GM23338 (cell line): ENCODE measurements around the gene NR4A2.

Source experiments
- CREB1 ChIP-seq: fragments of 250-450 bp; sonication (Bioruptor Pico); IDR thresholded peaks from 2 replicates; pipeline ENCODE4 v1.5.0; 2020; ENCODE audit warnings: low read depth, mild to moderate bottlenecking, moderate library complexity
- EZH2 ChIP-seq: fragments of 200-600 bp; sonication (generic); IDR thresholded peaks from one replicate; pipeline ENCODE4 v1.8.0; 2017; ENCODE audit warnings: antibody characterized with exemption, mild to moderate bottlenecking, low read depth; ENCODE audit not compliant: unreplicated experiment
- EZH2phosphoT487 ChIP-seq: fragments of 200-600 bp; sonication (generic); IDR thresholded peaks from one replicate; pipeline ENCODE4 v1.8.1; 2018; ENCODE audit warnings: antibody characterized with exemption; ENCODE audit not compliant: unreplicated experiment
- JUNB ChIP-seq: IDR thresholded peaks from one replicate; pipeline ENCODE4 v1.6.1; 2016; ENCODE audit warnings: antibody characterized with exemption; ENCODE audit not compliant: unreplicated experiment
- NANOG ChIP-seq: IDR thresholded peaks from 2 replicates; pipeline ENCODE4 v1.6.1; 2016; ENCODE audit warnings: antibody characterized with exemption, borderline replicate concordance
- POLR2AphosphoS5 ChIP-seq: IDR thresholded peaks from 2 replicates; pipeline ENCODE4 v1.6.1; 2016; ENCODE audit warnings: antibody characterized with exemption, low read depth
- STAT1 ChIP-seq: IDR thresholded peaks from one replicate; pipeline ENCODE4 v1.6.1; 2016; ENCODE audit warnings: antibody characterized with exemption; ENCODE audit not compliant: unreplicated experiment
- ZNF114 ChIP-seq: fragments of 250-450 bp; sonication (Bioruptor Pico); IDR thresholded peaks from 2 replicates; pipeline ENCODE4 v1.5.0; 2020; ENCODE audit warnings: mild to moderate bottlenecking, moderate library complexity
- ZNF331 ChIP-seq: fragments of 250-450 bp; sonication (Bioruptor Pico); IDR thresholded peaks from 2 replicates; pipeline ENCODE4 v1.5.0; 2020; ENCODE audit warnings: low read depth, mild to moderate bottlenecking, moderate library complexity
- TF ChIP-seq, protein P1 (sequence below), 2 experiments: fragments of 200-600 bp in 1 of 2; sonication (generic) in 1 of 2; conservative IDR thresholded peaks; 2 replicates each; pipeline versions ENCODE4 v1.5.1 to v1.6.1; 2016 to 2017; ENCODE audit warnings: antibody characterized with exemption in 2 of 2, low read depth in 2 of 2, mild to moderate bottlenecking in 2 of 2, moderate library complexity in 1 of 2
- TF ChIP-seq, protein P2 (sequence below): IDR thresholded peaks from one replicate; pipeline ENCODE4 v1.6.1; 2018; ENCODE audit warnings: antibody characterized with exemption; ENCODE audit not compliant: unreplicated experiment
- TF ChIP-seq, protein P3 (sequence below): IDR thresholded peaks from 2 replicates; pipeline ENCODE4 v1.6.1; 2016; ENCODE audit warnings: antibody characterized with exemption
- TF ChIP-seq, protein P4 (sequence below): fragments of 250-450 bp; sonication (Bioruptor Pico); IDR thresholded peaks from 2 replicates; pipeline ENCODE4 v1.5.0; 2020; ENCODE audit warnings: mild to moderate bottlenecking, moderate library complexity

DNA sequence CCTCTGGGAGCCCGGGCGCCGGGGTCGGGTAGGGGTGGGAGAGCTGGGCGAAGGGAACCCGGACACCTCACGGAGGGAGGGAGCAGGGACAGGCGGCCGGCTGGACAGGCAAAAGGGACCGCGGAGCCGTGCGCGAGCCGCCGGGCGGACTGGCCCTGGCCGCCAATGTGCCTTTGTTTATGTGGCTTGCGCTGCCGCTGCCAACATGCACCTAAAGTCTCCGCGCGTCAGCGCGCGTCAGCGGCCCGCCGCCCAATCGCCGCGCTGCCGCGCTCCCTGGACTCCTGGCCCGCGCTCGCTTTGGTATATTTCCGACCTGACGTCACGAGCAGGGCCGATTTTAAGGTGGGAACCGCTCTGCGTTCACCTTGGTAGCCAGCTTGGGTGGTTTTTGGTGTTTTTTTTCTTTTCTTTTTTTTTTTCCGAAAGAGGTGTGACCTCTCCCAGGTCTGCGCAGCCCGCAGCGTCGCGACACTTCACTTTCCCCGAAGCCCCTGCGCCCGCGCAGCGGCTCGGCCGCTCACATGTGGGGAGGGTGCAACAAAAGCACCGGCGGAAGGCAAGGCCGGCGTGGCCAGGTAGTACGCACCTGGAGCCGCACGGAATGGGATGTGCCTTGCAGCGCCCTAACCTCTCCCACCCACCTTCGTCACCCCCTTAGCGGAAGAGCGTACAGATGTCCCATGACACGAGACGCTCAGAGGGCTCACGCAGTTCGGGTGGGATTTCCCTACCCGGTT lies at the start of gene NR4A2:
- TF ChIP-seq, protein P1, sequence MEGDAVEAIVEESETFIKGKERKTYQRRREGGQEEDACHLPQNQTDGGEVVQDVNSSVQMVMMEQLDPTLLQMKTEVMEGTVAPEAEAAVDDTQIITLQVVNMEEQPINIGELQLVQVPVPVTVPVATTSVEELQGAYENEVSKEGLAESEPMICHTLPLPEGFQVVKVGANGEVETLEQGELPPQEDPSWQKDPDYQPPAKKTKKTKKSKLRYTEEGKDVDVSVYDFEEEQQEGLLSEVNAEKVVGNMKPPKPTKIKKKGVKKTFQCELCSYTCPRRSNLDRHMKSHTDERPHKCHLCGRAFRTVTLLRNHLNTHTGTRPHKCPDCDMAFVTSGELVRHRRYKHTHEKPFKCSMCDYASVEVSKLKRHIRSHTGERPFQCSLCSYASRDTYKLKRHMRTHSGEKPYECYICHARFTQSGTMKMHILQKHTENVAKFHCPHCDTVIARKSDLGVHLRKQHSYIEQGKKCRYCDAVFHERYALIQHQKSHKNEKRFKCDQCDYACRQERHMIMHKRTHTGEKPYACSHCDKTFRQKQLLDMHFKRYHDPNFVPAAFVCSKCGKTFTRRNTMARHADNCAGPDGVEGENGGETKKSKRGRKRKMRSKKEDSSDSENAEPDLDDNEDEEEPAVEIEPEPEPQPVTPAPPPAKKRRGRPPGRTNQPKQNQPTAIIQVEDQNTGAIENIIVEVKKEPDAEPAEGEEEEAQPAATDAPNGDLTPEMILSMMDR (conservative IDR thresholded peaks at IDR 0.05; ENCODE audit: low read depth in 2 of 2), result no peak
- TF ChIP-seq JUNB, result no peak
- no peak; the same call in 1 of the 2 replicates for TF ChIP-seq POLR2AphosphoS5
- TF ChIP-seq STAT1, result no peak
- TF ChIP-seq, protein P2, sequence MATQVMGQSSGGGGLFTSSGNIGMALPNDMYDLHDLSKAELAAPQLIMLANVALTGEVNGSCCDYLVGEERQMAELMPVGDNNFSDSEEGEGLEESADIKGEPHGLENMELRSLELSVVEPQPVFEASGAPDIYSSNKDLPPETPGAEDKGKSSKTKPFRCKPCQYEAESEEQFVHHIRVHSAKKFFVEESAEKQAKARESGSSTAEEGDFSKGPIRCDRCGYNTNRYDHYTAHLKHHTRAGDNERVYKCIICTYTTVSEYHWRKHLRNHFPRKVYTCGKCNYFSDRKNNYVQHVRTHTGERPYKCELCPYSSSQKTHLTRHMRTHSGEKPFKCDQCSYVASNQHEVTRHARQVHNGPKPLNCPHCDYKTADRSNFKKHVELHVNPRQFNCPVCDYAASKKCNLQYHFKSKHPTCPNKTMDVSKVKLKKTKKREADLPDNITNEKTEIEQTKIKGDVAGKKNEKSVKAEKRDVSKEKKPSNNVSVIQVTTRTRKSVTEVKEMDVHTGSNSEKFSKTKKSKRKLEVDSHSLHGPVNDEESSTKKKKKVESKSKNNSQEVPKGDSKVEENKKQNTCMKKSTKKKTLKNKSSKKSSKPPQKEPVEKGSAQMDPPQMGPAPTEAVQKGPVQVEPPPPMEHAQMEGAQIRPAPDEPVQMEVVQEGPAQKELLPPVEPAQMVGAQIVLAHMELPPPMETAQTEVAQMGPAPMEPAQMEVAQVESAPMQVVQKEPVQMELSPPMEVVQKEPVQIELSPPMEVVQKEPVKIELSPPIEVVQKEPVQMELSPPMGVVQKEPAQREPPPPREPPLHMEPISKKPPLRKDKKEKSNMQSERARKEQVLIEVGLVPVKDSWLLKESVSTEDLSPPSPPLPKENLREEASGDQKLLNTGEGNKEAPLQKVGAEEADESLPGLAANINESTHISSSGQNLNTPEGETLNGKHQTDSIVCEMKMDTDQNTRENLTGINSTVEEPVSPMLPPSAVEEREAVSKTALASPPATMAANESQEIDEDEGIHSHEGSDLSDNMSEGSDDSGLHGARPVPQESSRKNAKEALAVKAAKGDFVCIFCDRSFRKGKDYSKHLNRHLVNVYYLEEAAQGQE, result no peak
- peak; percentile 10 for TF ChIP-seq EZH2
- no peak for TF ChIP-seq EZH2phosphoT487
- TF ChIP-seq, protein P3, sequence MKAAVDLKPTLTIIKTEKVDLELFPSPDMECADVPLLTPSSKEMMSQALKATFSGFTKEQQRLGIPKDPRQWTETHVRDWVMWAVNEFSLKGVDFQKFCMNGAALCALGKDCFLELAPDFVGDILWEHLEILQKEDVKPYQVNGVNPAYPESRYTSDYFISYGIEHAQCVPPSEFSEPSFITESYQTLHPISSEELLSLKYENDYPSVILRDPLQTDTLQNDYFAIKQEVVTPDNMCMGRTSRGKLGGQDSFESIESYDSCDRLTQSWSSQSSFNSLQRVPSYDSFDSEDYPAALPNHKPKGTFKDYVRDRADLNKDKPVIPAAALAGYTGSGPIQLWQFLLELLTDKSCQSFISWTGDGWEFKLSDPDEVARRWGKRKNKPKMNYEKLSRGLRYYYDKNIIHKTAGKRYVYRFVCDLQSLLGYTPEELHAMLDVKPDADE, result no peak
- peak; percentile 94 for TF ChIP-seq CREB1 (CRISPR knock-in tag)
- TF ChIP-seq NANOG, result no peak
- TF ChIP-seq, protein P4, sequence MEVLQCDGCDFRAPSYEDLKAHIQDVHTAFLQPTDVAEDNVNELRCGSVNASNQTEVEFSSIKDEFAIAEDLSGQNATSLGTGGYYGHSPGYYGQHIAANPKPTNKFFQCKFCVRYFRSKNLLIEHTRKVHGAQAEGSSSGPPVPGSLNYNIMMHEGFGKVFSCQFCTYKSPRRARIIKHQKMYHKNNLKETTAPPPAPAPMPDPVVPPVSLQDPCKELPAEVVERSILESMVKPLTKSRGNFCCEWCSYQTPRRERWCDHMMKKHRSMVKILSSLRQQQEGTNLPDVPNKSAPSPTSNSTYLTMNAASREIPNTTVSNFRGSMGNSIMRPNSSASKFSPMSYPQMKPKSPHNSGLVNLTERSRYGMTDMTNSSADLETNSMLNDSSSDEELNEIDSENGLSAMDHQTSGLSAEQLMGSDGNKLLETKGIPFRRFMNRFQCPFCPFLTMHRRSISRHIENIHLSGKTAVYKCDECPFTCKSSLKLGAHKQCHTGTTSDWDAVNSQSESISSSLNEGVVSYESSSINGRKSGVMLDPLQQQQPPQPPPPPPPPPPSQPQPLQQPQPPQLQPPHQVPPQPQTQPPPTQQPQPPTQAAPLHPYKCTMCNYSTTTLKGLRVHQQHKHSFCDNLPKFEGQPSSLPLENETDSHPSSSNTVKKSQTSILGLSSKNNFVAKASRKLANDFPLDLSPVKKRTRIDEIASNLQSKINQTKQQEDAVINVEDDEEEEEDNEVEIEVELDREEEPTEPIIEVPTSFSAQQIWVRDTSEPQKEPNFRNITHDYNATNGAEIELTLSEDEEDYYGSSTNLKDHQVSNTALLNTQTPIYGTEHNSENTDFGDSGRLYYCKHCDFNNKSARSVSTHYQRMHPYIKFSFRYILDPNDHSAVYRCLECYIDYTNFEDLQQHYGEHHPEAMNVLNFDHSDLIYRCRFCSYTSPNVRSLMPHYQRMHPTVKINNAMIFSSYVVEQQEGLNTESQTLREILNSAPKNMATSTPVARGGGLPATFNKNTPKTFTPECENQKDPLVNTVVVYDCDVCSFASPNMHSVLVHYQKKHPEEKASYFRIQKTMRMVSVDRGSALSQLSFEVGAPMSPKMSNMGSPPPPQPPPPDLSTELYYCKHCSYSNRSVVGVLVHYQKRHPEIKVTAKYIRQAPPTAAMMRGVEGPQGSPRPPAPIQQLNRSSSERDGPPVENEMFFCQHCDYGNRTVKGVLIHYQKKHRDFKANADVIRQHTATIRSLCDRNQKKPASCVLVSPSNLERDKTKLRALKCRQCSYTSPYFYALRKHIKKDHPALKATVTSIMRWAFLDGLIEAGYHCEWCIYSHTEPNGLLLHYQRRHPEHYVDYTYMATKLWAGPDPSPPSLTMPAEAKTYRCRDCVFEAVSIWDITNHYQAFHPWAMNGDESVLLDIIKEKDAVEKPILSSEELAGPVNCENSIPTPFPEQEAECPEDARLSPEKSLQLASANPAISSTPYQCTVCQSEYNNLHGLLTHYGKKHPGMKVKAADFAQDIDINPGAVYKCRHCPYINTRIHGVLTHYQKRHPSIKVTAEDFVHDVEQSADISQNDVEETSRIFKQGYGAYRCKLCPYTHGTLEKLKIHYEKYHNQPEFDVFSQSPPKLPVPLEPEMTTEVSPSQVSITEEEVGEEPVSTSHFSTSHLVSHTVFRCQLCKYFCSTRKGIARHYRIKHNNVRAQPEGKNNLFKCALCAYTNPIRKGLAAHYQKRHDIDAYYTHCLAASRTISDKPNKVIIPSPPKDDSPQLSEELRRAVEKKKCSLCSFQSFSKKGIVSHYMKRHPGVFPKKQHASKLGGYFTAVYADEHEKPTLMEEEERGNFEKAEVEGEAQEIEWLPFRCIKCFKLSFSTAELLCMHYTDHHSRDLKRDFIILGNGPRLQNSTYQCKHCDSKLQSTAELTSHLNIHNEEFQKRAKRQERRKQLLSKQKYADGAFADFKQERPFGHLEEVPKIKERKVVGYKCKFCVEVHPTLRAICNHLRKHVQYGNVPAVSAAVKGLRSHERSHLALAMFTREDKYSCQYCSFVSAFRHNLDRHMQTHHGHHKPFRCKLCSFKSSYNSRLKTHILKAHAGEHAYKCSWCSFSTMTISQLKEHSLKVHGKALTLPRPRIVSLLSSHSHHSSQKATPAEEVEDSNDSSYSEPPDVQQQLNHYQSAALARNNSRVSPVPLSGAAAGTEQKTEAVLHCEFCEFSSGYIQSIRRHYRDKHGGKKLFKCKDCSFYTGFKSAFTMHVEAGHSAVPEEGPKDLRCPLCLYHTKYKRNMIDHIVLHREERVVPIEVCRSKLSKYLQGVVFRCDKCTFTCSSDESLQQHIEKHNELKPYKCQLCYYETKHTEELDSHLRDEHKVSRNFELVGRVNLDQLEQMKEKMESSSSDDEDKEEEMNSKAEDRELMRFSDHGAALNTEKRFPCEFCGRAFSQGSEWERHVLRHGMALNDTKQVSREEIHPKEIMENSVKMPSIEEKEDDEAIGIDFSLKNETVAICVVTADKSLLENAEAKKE (CRISPR knock-in tag), result no peak
- no peak for TF ChIP-seq ZNF331
- no peak for TF ChIP-seq ZNF114 (CRISPR knock-in tag)
